HL-60/S4 (cell line): ENCODE results near the gene YPEL1.

Experiments
- in situ Hi-C: fragments of 300-500 bp; cut with MboI; formaldehyde crosslinking; loops from 2 replicates; pipeline ENCODE4 v1.14.3; 2022; ENCODE audit warnings: low sequenced_read_pairs

YPEL1 gene

GRCh38 chr22:21660904-21661303 lies 74.7 kb downstream of the YPEL1 start:
- in situ Hi-C loops, result no loop called here

DNA sequence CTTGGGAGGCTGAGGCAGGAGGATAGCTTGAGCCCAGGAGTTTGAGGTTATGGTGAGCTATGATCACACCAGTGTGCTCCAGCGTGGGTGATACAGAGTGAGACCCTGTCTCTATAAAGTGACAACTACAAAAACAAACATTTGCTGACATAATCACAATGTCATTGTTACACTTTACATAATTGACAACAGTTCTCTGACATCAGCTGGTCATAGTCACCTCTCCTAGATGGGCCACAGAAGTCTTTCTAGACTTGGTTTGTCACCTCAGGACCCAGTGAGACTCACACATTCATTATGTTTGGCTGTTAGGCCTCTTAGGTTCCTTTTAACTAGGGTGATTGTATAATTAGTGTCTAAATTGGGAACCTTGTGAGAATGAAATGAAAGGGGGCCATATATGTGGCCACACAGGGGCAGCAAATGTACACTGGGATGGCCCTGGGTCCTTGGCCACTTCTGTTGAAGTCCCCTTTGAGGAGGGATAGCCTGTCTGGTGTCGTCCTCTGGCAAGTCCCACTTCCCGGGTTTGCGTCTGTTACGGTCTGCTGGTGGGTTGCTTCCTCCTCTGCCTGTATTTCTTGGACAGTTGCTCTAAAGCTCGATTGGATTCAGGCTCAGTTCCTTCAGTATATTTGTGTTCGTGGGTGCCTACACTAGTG lies 75.6 kb downstream of the YPEL1 start:
- in situ Hi-C loops, result no loop called here

- in situ Hi-C loops, result no loop called here
Observed at GRCh38 chr22:21657360-21658032, 78.1 kb downstream of the YPEL1 start.

DNA sequence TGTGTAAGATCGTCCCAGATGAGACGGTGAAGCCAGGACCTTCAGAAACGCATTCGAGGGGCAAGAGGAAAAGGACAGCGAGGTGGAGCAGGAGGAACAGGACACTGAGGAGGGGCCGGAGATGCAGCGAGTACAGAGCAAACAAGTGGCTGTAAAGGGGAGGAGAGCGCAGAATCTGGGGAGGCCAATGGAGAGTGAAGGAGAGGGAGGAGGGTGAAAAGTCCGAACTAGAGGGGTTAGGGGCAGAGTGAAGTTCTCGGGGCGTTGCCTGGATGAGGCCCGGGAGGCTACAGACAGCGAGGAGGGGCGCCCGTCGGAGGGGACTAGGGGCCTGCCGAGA lies 78.6 kb downstream of the YPEL1 start:
- in situ Hi-C loops, result no loop called here

- in situ Hi-C loops, result no loop called here
Observed at GRCh38 chr22:21652547-21653545, 82.7 kb downstream of the YPEL1 start.

GRCh38 chr22:21652010-21652546 lies 83.5 kb downstream of the YPEL1 start:
- in situ Hi-C loops, result no loop called here

- in situ Hi-C loops, result no loop called here
Observed at GRCh38 chr22:21651521-21652009, 84.0 kb downstream of the YPEL1 start.

DNA sequence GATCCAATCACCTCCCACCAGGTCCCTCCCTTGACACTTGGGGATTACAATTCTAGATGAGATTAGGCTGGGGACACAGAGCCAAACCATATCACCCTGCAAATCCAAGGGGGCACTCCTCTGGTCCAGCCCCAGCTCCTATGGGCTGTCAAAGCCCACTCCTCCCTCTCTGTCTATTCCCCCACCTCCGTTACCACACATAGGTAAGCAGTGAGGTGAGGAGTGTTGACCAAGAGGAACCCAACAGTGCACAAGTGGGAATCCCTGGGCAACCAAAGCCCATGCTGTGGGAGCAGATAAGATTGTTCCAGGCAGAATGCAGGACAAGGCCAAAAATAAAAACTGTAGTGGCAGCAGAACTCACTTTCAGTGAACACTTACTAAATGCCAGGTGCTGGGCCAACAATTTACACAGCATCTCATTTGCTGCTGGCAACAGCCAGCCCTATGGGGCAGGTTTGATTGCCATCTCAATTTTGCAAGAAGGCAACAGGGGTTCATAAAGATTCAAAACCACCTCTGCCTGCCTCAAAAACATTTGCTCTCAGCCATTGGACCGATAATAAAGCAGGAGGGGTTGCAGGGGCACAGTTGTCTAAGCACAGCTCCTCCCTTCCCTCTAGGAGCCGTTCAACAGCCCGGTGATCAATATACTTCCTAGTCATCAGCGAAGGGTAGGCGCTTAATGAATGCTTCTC lies 84.6 kb downstream of the YPEL1 start:
- in situ Hi-C loops, result no loop called here

GRCh38 chr22:21650280-21650679 lies 85.3 kb downstream of the YPEL1 start:
- in situ Hi-C loops, result no loop called here
